HG02852 (cell line): Measurements from ENCODE around the gene REV1.

Experiments
- ATAC-seq: cut with Tn5 transposase; IDR thresholded peaks from one replicate; pipeline ENCODE4 v1.9.1; 2021; ENCODE audit warnings: mild to moderate bottlenecking, moderate library complexity; ENCODE audit not compliant: unreplicated experiment

The REV1 gene

DNA sequence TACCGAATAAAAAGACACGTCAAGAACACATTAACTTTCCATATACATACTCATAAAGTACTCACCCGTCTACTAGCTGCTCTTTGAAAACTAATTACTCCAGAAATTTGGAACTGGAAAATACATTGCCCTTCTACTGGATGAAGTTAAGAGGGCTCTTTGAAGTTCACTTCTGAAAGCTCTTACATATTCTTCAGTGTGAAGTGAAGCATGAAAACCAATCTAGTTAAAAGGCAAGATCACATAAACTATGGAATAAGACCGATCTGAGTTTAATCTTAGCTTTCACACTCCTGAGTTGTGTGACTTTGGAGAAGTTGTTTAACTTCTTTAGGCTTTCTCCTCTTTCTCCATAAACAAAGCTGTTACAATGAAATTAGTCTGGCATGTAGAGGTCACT lies 38.5 kb downstream of the REV1 start:
- ATAC-seq, result no peak

DNA sequence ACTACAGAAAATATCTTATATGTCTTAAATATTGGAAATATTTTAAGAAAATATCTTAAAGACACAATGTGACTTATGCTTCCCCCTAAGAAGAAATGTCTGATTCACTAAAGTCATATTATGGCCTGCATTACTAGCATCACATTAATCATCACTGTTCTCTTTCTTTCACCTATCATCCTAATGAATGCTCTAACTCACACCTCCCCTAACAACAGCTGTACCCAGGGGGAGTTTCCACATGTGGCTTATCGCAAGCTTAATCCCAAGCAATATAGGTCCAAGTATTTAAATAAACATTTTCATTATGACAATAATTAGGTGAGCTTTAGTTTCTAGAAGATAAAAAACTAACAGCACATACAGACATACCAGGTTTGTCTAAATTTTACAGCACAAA lies 39.6 kb downstream of the REV1 start:
- ATAC-seq, result no peak

DNA sequence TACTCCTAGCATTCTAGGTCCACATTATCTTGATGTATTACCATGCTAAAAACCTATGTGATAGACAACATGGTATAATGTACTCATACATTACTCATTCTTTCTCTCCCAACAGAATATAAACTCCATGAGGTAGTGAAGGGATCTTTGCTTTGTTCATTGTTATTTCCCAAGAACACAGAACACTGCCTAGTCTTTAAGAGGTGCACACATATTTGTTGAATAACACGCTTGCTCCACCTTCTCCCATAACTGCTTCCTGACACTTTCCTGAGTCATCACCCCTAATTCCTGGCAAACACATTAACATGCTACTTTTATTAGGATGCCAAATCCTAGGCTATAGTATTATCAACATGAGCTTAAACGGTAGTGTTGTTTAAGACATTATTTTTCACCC lies 41.3 kb downstream of the REV1 start:
- ATAC-seq, result no peak

DNA sequence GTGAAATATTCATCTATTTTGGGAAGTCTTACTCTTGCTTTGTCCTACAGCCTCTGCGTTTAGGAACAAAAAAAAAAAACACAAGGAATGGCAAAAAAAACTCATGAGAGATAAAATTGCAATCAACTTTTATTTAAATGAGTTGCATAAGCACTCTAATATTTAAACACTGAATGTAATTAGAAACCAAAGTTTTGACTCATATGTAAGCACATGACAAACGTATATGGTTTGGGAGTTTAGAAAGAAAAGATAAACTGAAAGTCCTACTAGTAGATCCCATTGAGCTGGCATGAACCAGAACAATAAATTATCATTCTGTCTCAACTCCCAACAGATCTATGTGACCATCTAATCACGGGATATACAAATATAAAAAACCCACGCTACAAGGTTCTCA lies 44.8 kb downstream of the REV1 start:
- ATAC-seq, result no peak

DNA sequence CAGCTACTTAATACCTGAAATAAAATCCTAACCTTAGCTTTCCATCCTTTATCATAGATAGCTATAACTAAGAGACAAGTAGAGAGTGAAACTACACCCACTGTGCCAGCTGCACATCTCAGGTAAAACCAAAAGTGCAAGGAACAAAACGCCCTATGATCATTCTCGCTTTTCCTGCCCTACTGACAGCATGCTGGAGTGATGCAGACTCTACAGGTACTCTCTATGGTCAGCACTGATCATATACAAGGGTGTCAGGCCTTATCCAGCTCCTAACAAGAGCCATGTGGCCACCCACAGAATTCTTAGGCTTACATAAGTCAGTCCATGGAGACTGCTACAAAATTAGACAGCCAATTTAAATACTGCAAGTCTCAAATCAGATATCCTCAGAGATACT lies 45.6 kb downstream of the REV1 start:
- ATAC-seq, result no peak

DNA sequence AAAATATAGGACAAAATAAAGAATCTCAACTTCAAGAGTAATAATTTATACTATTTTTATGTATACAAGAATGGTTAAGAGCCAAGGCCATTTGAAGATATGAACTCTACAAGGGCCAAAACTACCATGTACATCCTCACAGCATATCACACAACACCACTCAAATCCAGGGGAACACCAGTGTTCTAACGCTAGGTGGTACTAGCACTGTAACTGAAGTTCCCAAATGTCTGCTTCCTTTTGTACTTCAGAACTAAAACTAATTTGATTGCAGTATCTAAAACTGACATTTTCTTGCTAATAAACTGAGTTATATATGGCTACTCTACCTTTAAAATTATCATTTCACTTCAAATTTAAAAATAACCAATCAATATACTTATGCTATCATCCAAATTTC lies 47.0 kb downstream of the REV1 start:
- ATAC-seq, result no peak

DNA sequence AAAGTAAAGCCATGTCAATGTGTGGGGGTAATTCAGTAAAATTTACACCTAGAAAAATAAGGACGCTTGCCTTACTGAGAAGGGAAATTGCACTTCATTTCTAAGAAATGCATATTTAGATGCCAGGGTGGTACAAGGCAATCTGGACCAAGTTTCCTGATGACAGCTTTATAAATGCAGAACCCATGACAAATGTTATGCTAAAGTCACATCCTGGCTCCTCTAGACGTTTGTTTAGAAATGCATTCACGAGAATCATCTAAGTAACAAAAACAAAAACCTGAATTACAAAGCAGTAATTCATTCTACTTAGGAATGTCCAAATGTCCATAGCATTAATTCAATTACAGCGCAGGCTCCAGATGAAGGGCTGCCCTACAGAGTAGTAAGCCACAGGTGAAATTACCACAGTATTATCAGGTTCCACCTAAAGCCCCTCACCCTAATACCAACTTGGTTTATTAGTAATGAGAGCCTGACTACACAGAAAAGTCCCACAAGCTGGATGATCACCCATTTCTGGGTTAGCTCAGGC lies 49.8 kb downstream of the REV1 start:
- ATAC-seq, result no peak

DNA sequence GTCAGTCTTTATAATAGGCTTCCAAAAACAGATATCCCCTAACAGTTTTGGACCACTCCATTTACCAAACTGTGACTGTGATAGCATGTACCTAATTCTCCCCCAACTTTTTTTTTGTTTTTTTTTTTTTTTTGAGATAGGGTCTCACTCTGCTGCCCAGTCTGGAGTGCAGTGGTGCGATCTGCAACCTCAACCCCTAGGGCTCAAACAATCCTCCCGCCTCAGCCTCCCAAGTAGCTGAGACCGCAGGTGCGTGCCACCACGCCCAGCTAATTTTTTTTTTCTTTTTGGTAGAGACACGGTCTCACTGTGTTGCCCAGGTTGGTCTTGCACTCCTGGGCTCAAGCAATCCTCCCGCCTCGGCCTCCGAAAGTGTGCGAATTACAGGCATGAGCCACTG lies 52.9 kb downstream of the REV1 start:
- no peak for ATAC-seq

DNA sequence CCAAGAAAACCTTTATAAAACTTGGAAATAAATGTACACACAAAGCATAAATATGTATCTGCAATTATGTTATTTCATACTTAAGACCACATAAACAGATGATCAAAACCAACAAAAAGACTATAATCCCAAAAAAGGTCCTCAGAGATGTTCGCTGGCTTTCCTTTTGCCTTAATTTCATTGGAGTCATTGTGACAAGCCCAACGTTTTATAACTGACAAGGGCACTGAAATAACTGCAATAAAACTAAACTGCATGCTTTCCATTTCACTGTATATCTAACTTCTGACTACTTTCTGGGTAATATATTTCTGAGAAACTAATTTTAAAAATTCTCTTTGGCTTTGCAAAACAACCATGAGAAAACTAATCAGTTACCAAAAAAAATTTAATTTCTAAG lies 56.5 kb downstream of the REV1 start:
- ATAC-seq, result no peak

DNA sequence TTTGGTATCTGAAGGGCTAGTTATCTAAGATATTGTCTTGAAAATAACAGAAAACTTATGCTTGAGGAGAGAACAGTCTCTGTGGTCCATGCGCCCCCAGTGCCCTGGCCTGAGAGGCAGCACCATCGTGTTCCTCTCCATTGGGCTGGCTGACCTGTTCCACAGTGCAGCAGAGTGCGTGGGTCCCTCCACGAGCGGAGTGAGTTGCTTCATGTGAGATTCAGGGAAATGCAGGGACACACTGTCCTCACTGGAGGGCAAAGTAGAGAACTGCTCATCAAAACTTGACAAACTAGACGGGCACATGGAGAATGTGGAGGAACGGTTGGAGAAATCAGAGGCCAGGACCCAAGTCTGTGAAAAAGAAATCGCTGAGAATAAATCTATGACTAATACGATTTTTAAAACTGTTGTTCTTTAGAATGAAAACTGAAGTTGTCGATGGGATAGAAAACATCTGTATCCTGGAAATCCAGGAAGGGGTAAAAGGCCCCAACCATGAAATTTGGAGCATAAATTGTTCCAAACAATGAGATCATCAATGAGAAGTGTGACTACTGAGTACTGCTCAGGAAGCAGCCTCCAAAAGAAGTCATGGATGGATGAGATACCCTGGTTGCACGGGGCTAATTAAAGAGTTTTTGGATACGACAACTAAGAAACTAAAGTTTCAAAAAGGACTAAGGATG lies 58.1 kb downstream of the REV1 start:
- no peak for ATAC-seq

DNA sequence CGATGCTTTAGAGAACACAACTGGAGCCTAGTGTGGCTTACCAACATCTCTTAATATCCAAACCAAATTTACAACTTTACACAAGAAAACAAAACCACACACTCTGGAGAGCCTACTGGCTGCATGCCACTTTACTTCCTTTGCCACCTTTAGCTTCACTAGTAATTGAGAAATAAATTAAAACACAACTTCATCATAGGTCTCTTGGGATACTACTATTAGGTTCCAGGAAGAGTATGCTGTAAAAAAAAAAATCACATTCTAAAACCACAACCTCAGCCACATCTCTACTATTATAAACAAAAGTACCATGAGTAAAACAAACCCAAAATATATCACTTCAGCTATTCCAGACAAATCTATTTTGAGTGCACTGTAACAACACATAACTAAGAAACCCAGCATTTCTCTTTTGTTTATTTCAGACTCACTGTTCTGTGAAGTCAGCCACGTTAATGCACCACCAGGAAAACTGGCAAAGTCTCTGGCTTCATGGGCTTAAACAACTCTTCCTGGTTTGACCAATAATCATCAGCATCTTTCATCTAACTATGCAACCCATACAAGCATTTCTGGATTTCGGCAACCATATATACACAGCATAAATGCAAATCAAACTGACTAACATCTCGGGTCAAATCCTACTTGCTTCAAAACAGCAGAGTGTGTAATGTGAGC lies 59.1 kb downstream of the REV1 start:
- ATAC-seq, result no peak

DNA sequence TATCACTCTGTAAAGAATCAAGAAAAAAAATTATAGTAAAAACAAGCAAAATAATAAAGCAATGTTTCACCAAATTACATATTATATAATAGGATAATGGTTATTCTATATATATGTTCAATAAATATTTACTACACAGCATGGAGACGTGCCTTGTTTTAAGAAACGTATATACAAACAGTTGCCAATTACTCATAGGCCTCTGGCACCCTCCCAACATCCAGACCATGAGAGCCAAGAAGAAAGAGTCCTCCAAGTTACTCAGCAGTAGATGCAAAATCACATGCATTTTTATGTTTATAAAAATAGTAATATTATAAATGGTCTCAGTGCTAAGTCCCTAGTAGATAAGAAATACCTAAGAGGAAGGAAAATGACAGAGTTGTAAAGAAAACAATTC lies 64.8 kb downstream of the REV1 start:
- no peak for ATAC-seq

DNA sequence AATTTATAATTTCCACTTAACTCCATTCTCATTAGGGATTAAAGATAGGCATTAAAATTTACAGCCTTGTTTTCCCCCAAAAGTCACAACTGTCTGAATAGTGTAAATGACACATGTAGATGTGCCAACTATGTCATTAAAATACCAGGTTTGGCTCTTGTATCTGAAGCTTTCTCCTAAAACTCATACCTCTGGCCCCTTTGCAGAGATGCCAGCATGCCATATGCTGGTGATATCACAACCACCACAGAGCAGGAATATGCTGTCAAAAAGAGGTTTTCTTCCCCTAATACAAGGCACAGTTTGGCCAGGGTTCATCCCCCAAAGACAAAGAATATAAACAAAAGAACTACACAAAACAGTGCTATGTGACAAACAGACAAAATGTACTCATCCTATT lies 65.4 kb downstream of the REV1 start:
- no peak for ATAC-seq

DNA sequence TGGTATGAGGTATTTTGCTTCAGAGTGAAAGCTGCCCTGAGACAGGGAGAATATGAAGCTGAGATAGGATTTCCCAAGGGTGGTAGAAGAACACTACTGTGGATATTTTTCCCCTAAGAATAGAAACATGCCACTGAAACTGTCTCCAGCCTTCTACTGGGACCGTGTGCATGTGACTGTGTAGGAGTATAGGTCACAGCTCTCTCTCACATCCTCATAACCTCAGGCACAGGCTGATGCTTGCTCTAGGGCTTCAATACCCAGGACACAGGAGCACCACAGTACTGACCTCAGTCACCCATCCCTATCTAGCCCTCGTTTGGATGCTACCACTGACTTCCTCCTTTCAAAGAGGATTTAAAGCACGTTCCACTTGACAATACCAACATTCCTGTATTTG lies 67.2 kb downstream of the REV1 start:
- ATAC-seq, result peak; percentile 83

DNA sequence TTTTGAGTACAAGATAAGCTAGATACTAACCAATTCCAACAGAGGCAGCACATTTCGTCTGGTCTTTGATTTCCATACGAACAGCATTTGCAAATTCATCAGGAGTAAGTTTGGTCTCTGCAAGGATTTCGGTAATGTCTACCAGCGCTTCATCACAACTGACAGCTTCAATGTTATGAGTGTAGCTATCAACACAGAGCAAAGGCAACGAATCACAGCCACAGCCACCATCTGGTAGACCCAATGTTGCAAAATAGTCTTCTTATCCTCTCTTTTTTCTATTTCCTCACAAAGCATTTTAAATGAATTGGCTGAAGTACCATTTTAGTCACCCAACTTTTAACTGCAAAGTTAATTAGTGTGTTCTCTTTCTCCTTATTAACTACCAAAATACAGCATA lies 68.3 kb downstream of the REV1 start:
- no peak for ATAC-seq

DNA sequence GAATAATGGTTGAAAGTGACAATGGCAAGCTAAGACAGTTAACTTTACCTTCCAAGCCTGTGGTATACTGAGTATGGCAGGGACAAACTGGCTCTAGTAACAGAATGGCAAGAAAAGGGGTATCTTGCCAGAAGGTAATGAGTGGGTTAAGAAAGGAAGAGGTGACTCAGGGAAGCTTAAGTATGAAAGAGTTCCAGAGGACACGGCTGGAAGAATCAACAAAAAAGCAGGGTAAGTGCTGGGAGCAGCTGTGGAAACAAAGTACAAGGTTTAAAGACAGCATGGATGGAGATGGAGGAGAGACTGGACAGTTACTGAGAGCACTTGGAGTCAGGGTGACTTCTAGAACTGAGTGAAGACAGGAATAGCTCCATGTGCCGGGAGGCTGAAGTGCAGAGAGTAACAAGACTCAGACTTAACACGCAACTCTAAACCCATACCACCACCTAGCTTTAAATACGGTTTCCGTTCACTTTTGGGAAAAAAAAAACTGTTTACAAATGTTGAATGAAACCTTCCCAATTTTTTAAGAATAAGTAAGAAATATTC lies 69.0 kb downstream of the REV1 start:
- ATAC-seq, result no peak

DNA sequence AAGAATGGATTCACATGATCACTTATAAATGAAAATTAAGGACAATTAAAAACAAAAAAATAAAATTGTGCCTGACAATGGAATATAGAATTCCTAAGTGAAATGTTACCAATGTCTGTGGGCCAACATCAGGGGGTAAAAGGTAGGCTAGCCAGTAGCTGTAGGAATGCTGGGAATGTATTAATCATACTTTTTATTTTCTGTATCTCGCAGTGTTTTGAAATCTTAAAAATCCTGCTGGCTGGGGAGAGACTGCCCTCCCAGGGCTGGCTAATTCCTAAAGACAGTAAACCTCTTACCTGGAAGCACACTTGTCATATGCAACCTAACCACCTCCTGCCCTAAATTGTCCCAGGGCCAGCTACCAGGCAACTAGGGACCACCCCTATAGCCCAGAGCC lies 69.8 kb downstream of the REV1 start:
- ATAC-seq, result no peak

DNA sequence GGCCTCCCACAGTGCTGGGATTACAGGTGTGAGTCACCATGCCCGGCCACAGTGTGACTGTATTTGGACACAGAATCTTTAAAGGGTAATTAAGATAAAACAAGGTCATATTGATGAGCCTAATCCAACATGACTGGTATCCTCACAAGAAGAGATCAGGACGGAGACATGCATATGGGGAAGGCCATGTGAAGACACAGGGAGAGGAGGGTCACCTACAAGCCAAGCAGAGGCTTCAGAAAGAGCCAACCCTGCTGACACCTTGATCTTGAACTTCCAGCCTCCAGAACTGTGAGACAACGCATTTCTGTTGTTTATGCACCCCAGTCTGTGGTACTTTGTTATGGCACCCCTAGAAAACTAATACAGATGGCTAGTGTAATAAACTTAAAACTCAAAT lies 72.4 kb downstream of the REV1 start:
- ATAC-seq, result no peak

DNA sequence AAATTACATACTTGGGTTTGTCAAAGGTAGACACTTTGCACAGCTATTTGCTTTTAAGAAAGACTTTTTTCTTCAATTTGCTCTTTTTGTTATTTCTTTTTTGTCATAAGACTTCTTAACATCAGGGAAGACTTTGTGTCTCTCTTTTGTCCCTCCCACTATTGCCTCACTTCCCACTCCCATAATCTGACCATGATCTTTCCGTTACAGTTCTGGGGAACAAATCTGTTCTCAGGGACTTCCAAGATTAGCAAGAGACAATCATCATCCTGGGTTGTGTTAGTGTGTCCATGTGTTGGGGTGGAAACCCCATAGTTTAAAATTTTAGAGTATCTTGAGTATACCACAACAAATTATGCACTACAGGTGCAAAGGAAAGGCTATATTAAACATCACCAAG lies 75.3 kb downstream of the REV1 start:
- no peak for ATAC-seq

DNA sequence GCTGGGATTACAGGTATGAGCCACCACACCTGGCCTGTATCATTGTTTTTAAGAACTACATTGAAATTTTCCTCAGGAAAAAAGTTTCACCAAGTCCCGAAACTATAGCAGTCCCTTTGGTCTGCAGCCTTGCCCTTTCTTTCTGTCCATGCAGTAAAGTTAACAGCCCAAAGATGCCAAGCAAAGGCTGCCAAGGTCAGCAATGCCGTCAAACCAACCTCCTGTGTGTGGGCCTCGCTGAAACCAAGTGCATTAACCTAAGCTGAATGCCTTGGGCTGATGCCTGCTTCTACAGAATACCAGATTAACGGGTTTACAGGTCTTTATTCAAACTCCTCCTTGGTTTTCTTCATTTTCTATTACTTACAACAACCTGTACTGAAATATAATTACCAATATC lies 79.5 kb downstream of the REV1 start:
- ATAC-seq, result no peak

DNA sequence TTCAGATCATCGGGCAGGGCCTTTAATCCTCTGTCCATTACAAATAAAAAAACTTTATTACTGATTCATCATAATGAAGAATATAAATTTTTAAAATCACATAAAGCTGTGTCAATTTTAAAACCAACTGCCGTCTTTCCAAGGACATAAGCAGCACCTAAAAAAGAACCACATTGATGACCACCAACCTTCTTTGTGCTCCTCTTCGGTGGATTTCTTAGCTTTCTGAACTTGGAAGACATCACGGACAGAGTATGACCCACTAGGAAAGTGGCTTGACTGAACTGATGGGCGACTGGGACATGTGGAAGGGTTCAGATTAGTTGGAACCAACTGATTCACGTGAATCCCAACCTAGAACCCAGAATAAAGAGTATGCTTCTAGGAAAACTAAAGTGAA lies 83.7 kb downstream of the REV1 start:
- no peak for ATAC-seq
